DND-41 (cell line): ENCODE results near the gene VPS18.

Source experiments
- EZH2 ChIP-seq: IDR thresholded peaks from 3 replicates; pipeline ENCODE4 v1.6.1; 2012; ENCODE audit warnings: borderline replicate concordance, low read depth, mild to moderate bottlenecking, moderate library complexity, low read length, inconsistent platforms; ENCODE audit not compliant: severe bottlenecking
- TF ChIP-seq, protein P1 (sequence below): IDR thresholded peaks from 2 replicates; pipeline ENCODE4 v1.5.1; 2012; ENCODE audit warnings: borderline replicate concordance, low read length, moderate library complexity, mild to moderate bottlenecking; ENCODE audit not compliant: poor library complexity, severe bottlenecking; ENCODE audit errors: extremely low read depth

DNA sequence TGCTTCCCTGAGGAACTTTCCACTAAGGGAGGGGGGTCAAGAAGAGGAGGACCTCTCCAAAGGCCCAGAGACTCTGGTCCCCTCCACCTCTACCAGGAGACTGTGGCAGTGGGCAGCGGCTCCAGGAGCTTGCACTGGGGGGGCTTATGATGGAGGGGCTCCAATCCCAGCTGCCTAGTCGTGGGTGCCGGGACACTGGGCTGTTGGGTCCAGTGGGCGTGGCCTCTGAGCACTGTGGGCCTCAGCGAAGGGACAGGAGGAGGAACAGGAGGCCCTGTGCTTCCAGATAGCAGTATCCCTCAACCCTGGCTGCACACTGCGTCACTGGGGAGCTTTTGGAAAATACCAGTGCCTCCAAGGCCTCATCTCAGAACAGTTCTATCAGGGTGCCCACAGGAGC, 21.4 kb downstream of the VPS18 start:
- TF ChIP-seq, protein P1, sequence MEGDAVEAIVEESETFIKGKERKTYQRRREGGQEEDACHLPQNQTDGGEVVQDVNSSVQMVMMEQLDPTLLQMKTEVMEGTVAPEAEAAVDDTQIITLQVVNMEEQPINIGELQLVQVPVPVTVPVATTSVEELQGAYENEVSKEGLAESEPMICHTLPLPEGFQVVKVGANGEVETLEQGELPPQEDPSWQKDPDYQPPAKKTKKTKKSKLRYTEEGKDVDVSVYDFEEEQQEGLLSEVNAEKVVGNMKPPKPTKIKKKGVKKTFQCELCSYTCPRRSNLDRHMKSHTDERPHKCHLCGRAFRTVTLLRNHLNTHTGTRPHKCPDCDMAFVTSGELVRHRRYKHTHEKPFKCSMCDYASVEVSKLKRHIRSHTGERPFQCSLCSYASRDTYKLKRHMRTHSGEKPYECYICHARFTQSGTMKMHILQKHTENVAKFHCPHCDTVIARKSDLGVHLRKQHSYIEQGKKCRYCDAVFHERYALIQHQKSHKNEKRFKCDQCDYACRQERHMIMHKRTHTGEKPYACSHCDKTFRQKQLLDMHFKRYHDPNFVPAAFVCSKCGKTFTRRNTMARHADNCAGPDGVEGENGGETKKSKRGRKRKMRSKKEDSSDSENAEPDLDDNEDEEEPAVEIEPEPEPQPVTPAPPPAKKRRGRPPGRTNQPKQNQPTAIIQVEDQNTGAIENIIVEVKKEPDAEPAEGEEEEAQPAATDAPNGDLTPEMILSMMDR: no peak
- no peak for TF ChIP-seq EZH2
